K562 (cell line): ENCODE measurements around the gene HPCAL1. TPM values are rescaled to one million over a fixed set of nuclear protein-coding genes. Genes with fewer than 3 reads are reported as not detected.

ENCODE experiments used
- ATF1 ChIP-seq, 2 experiments: fragments of 450-650 bp in 1 of 2; IDR thresholded peaks; 2 replicates each; pipeline ENCODE4 v1.6.1; 2016; ENCODE audit warnings: missing compliant biosample characterization in 1 of 2, missing genetic modification characterization in 1 of 2
- DNMT1 ChIP-seq: fragments of 450-650 bp; IDR thresholded peaks from 2 replicates; pipeline ENCODE4 v1.6.1; 2016; ENCODE audit warnings: antibody characterized with exemption, mild to moderate bottlenecking
- EHMT2 ChIP-seq: fragments of 450-650 bp; IDR thresholded peaks from 2 replicates; pipeline ENCODE4 v1.6.1; 2018; ENCODE audit warnings: antibody characterized with exemption
- ETS2 ChIP-seq: IDR thresholded peaks from 2 replicates; pipeline ENCODE4 v1.6.1; 2016; ENCODE audit warnings: borderline replicate concordance, missing genetic modification characterization, mild to moderate bottlenecking, moderate library complexity, missing compliant biosample characterization; ENCODE audit not compliant: poor library complexity, severe bottlenecking
- HEY1 ChIP-seq: fragments of 250-450 bp; sonication (Bioruptor Pico); IDR thresholded peaks from 2 replicates; pipeline ENCODE4 v1.5.0; 2020; ENCODE audit warnings: mild to moderate bottlenecking, moderate library complexity, borderline replicate concordance
- PCBP1 ChIP-seq: fragments of 200-400 bp; formaldehyde crosslinking; IDR thresholded peaks from 2 replicates; pipeline ENCODE4 v1.6.1; 2018; ENCODE audit warnings: mild to moderate bottlenecking, low read depth, low read length; ENCODE audit not compliant: poor library complexity, severe bottlenecking
- RBFOX2 ChIP-seq: fragments of 200-400 bp; formaldehyde crosslinking; IDR thresholded peaks from 2 replicates; pipeline ENCODE4 v1.6.1; 2017; ENCODE audit warnings: low read depth, mild to moderate bottlenecking, low read length, moderate library complexity
- SAP30 ChIP-seq: fragments of 200-600 bp; sonication (generic); IDR thresholded peaks from 2 replicates; pipeline ENCODE4 v1.6.1; 2012; ENCODE audit warnings: borderline replicate concordance, low read depth, mild to moderate bottlenecking, moderate library complexity, low read length, control low read depth, inconsistent platforms; ENCODE audit not compliant: insufficient read depth, poor library complexity, severe bottlenecking
- SPI1 ChIP-seq: IDR thresholded peaks from 2 replicates; pipeline ENCODE4 v1.6.1; 2011; ENCODE audit warnings: low read depth, low read length, control low read depth, borderline replicate concordance
- SRSF9 ChIP-seq: fragments of 200-400 bp; formaldehyde crosslinking; IDR thresholded peaks from 2 replicates; pipeline ENCODE4 v1.6.1; 2017; ENCODE audit warnings: low read depth, low read length, borderline replicate concordance
- TAF1 ChIP-seq: IDR thresholded peaks from 2 replicates; pipeline ENCODE4 v1.6.1; 2011; ENCODE audit warnings: mild to moderate bottlenecking, low read length, moderate library complexity; ENCODE audit not compliant: insufficient read depth, control insufficient read depth, severe bottlenecking; ENCODE audit errors: extremely low read depth
- TAF15 ChIP-seq: fragments of 200-400 bp; formaldehyde crosslinking; IDR thresholded peaks from 2 replicates; pipeline ENCODE4 v1.6.1; 2017; ENCODE audit warnings: mild to moderate bottlenecking, low read depth, low read length, moderate library complexity
- TEAD1 ChIP-seq, 2 experiments: fragments of 450-650 bp in 1 of 2; sonication (generic) in 1 of 2; formaldehyde crosslinking; IDR thresholded peaks; 2 replicates each; pipeline versions ENCODE4 v1.4.0 to v1.8.0; 2020 to 2022; ENCODE audit warnings: mild to moderate bottlenecking in 2 of 2, missing genetic modification reagents in 1 of 2
- YY1 ChIP-seq, 3 experiments: IDR thresholded peaks; 2 replicates each; pipeline ENCODE4 v1.6.1; 2011; ENCODE audit warnings: low read length in 2 of 3, mild to moderate bottlenecking in 2 of 3, moderate library complexity in 2 of 3, borderline replicate concordance in 1 of 3, control low read depth in 1 of 3, low read depth in 1 of 3; ENCODE audit not compliant: insufficient read depth in 3 of 3, insufficient replicate concordance in 2 of 3, control insufficient read depth in 1 of 3, insufficient read length in 1 of 3; ENCODE audit errors: extremely low read depth in 1 of 3
- ZNF23 ChIP-seq: fragments of 250-450 bp; sonication (Bioruptor Pico); IDR thresholded peaks from 2 replicates; pipeline ENCODE4 v1.4.0; 2020; ENCODE audit warnings: mild to moderate bottlenecking
- polyA plus RNA-seq, 8 experiments: library from polyadenylated mRNA; depleted of rRNA in 4 of 8; stranded (reverse) in 5 of 8; unstranded in 3 of 8; fragments of >200 nt; fragmentation: Nextera tagmentation in 2 of 8; fragmentation: Illumina TruSeq in 1 of 8; extraction: Ambion mirVana in 2 of 8; extraction: Trizol in 1 of 8; gene quantifications; 2 replicates each; pipeline versions ENCODE4 v1.2.1 to v1.2.3, GENCODE V29; 2011 to 2014; ENCODE audit warnings: inconsistent platforms in 1 of 8, missing spikeins in 1 of 8
- total RNA-seq, 7 experiments: library from RNA; depleted of rRNA in 6 of 7; stranded (reverse); fragments of >200 nt in 6 of 7; fragmentation: Illumina TruSeq in 2 of 7; extraction: Trizol in 2 of 7; gene quantifications; 2 replicates each; pipeline versions ENCODE4 v1.2.1 to v1.2.3, GENCODE V29; 2011 to 2021; ENCODE audit warnings: low replicate concordance in 1 of 7
- TF ChIP-seq, protein P1 (sequence below): fragments of 450-650 bp; formaldehyde crosslinking; IDR thresholded peaks from 2 replicates; pipeline ENCODE4 v1.4.0; 2022; ENCODE audit warnings: missing genetic modification characterization
- TF ChIP-seq, protein P2 (sequence below), 2 experiments: fragments of 450-650 bp; IDR thresholded peaks; 2 replicates each; pipeline ENCODE4 v1.6.1; 2016
- TF ChIP-seq, protein P3 (sequence below), 2 experiments: fragments of 200-800 bp in 1 of 2; sonication (Bioruptor generic) in 1 of 2; sonication (generic) in 1 of 2; formaldehyde crosslinking in 1 of 2; IDR thresholded peaks in 1 of 2; conservative IDR thresholded peaks in 1 of 2; 2 replicates each; pipeline versions ENCODE4 v1.5.0 to v1.6.1; 2016 to 2020; ENCODE audit warnings: missing compliant biosample characterization in 1 of 2, missing genetic modification characterization in 1 of 2, missing genetic modification reagents in 1 of 2

The HPCAL1 gene
- total and polyA plus RNA-seq, 9 of the 15 experiments (the other 6 are each of a cell fraction or from before 2014, with no cell fraction given), result 2.7 to 65.5 (median 23.9) TPM

DNA sequence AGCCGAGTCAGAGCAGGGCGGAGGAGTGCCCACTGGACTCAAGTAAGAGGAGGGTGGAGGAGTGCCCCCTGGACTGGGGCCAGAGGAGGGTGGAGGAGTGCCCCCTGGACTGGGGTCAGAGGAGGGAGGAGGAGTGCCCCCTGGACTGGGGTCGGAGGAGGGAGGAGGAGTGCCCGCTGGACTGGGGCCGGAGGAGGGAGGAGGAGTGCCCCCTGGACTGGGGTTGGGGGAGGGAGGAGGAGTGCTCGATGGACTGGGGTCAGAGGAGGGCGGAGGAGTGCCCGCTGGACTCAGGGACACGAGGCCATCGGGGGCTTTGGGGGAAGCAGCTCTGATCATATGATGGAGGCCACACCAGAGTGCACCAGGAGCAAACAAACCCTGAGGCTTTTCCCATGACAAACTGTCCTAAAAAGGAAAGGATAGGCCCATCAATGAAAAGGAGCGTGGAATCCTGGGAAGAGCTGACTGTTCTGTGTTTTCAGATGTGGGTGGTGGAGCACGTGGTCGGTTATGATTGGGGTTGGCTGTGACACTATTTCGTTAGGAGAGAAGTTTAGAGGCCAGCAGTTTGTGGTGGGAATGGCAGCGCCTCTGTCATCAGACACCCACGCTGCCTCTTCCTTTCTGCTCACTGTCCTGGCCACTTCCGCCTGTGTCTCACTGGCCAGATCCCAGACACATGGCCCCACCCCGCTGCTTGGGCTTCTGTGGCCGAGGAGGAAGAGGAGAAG, 24.5 kb upstream of the HPCAL1 start (continued):
- TF ChIP-seq, protein P1, sequence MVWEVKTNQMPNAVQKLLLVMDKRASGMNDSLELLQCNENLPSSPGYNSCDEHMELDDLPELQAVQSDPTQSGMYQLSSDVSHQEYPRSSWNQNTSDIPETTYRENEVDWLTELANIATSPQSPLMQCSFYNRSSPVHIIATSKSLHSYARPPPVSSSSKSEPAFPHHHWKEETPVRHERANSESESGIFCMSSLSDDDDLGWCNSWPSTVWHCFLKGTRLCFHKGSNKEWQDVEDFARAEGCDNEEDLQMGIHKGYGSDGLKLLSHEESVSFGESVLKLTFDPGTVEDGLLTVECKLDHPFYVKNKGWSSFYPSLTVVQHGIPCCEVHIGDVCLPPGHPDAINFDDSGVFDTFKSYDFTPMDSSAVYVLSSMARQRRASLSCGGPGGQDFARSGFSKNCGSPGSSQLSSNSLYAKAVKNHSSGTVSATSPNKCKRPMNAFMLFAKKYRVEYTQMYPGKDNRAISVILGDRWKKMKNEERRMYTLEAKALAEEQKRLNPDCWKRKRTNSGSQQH, result peak; percentile 2; the same call in 1 of the 2 replicates
- peak; percentile 72 for TF ChIP-seq RBFOX2
- TF ChIP-seq, protein P2, sequence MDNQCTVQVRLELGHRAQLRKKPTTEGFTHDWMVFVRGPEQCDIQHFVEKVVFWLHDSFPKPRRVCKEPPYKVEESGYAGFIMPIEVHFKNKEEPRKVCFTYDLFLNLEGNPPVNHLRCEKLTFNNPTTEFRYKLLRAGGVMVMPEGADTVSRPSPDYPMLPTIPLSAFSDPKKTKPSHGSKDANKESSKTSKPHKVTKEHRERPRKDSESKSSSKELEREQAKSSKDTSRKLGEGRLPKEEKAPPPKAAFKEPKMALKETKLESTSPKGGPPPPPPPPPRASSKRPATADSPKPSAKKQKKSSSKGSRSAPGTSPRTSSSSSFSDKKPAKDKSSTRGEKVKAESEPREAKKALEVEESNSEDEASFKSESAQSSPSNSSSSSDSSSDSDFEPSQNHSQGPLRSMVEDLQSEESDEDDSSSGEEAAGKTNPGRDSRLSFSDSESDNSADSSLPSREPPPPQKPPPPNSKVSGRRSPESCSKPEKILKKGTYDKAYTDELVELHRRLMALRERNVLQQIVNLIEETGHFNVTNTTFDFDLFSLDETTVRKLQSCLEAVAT (IDR thresholded peaks at IDR 0.05), result peak in 1 of 2 experiments; percentile 60; a peak in 1 of 4 replicates
- TF ChIP-seq TAF15, result no peak
- peak; percentile 47 for TF ChIP-seq TAF1
- TF ChIP-seq SRSF9, result no peak
- peak; percentile 8; the same call in 1 of the 2 replicates for TF ChIP-seq ZNF23
- no peak for TF ChIP-seq SAP30
- peak; percentile 87 for TF ChIP-seq SPI1
- TF ChIP-seq EHMT2, result no peak
- TF ChIP-seq YY1 (IDR thresholded peaks at IDR 0.05; ENCODE audit: borderline replicate concordance in 1 of 3, control insufficient read depth in 1 of 3, extremely low read depth in 1 of 3, insufficient read depth in 3 of 3, insufficient read length in 1 of 3, insufficient replicate concordance in 2 of 3, low read depth in 1 of 3, low read length in 2 of 3), result peak in 1 of 3 experiments; percentile 26
- no peak for TF ChIP-seq PCBP1
- TF ChIP-seq ETS2, result no peak
- no peak for TF ChIP-seq DNMT1
- TF ChIP-seq, protein P3, sequence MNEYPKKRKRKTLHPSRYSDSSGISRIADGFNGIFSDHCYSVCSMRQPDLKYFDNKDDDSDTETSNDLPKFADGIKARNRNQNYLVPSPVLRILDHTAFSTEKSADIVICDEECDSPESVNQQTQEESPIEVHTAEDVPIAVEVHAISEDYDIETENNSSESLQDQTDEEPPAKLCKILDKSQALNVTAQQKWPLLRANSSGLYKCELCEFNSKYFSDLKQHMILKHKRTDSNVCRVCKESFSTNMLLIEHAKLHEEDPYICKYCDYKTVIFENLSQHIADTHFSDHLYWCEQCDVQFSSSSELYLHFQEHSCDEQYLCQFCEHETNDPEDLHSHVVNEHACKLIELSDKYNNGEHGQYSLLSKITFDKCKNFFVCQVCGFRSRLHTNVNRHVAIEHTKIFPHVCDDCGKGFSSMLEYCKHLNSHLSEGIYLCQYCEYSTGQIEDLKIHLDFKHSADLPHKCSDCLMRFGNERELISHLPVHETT (CRISPR knock-in tag; conservative IDR thresholded peaks at IDR 0.05 in 1 of 2, IDR thresholded peaks at IDR 0.05 in 1 of 2), result peak in 1 of 2 experiments; percentile 89; a peak in 2 of 4 replicates
- TF ChIP-seq HEY1 (CRISPR knock-in tag), result no peak
- no peak for TF ChIP-seq ATF1 (CRISPR knock-in tag; IDR thresholded peaks at IDR 0.05)
- peak; percentile 54; the same call in 1 of the 2 replicates for TF ChIP-seq ATF1 (tag; IDR thresholded peaks at IDR 0.05)
- peak; percentile 66 to 88 for TF ChIP-seq TEAD1 (CRISPR knock-in tag; IDR thresholded peaks at IDR 0.05)
